IPS-NIHi11 (cell line): ENCODE measurements around the gene BCAT1.

ENCODE experiments used
- DNase-seq: peaks from one replicate; pipeline ENCODE4 v3.0.0; 2012; ENCODE audit warnings: mixed read lengths, low spot score

The BCAT1 gene

GRCh38 chr12:24948757-24949722 is at the start of gene BCAT1:
Gene BCAT1, minus strand, starts transcription at chr12:24949101. Its CDS starts 169 bp downstream, at chr12:24948932.
- peak; percentile 68 for DNase-seq

GRCh38 chr12:24997970-24998582 is 49.2 kb upstream of the BCAT1 start:
- no peak for DNase-seq

GRCh38 chr12:24997496-24997895 is 48.6 kb upstream of the BCAT1 start:
- no peak for DNase-seq

GRCh38 chr12:24996820-24997219 is 47.9 kb upstream of the BCAT1 start:
- no peak for DNase-seq

- DNase-seq, result no peak
Measured at GRCh38 chr12:24996102-24996797, 47.3 kb upstream of the BCAT1 start.

- peak; percentile 16 for DNase-seq
Measured at GRCh38 chr12:24993793-24994192, 44.9 kb upstream of the BCAT1 start.

- DNase-seq, result peak; percentile 55
Measured at GRCh38 chr12:24991209-24992049, 42.5 kb upstream of the BCAT1 start.

GRCh38 chr12:24989216-24989615 is 40.3 kb upstream of the BCAT1 start:
- no peak for DNase-seq

GRCh38 chr12:24982250-24982649 is 33.3 kb upstream of the BCAT1 start:
- no peak for DNase-seq

- DNase-seq, result no peak
Measured at GRCh38 chr12:24979976-24980730, 31.3 kb upstream of the BCAT1 start.

GRCh38 chr12:24979329-24979728 is 30.4 kb upstream of the BCAT1 start:
- no peak for DNase-seq

GRCh38 chr12:24977711-24978110 is 28.8 kb upstream of the BCAT1 start:
- DNase-seq, result no peak

- DNase-seq, result no peak
Measured at GRCh38 chr12:24977060-24977459, 28.2 kb upstream of the BCAT1 start.

- DNase-seq, result no peak
Measured at GRCh38 chr12:24975425-24975824, 26.5 kb upstream of the BCAT1 start.

- no peak for DNase-seq
Measured at GRCh38 chr12:24974216-24974615, 25.3 kb upstream of the BCAT1 start.

- DNase-seq, result no peak
Measured at GRCh38 chr12:24972078-24972477, 23.2 kb upstream of the BCAT1 start.

GRCh38 chr12:24970177-24970576 is 21.3 kb upstream of the BCAT1 start:
- DNase-seq, result no peak

- no peak for DNase-seq
Measured at GRCh38 chr12:24966951-24967564, 18.2 kb upstream of the BCAT1 start.

GRCh38 chr12:24964342-24964741 is 15.4 kb upstream of the BCAT1 start:
- no peak for DNase-seq

GRCh38 chr12:24960222-24960855 is 11.4 kb upstream of the BCAT1 start:
- peak; percentile 46 for DNase-seq
